ENCODE data around the gene ADPRHL1. TPM values are rescaled to one million over a fixed set of nuclear protein-coding genes. Genes with fewer than 3 reads are reported as not detected.
A peak's percentile ranks its signal among the peaks of the same experiment; 100 is the strongest.

ADPRHL1 gene
- total RNA-seq, 1 experiment from 2014 or later, result 2.7 TPM

DNA sequence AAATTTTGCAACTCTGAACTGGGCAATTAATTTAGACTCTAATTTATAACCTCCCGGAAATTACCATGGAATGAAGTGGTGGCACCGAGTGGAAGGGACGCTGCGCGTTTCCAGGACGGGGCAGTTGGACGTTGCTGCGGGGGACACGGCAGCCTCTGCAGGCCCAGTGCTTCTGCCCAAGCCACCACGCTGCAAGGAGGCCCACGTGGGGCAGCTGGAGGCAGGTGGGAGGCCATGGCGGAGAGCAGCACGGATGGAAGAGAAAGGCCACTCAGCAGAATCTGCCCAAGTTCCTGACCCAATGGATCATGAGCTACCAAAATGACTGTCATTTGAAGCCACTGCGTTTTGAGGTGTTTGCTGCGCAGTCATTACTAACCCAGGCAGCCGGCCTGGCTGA lies 11.2 kb upstream of the ADPRHL1 start:
- no CpG with 5 or more reads among the region's 16 CpGs for WGBS (ENCODE audit: extremely low coverage, insufficient read length, low lambda C conversion rate)
- H3K14ac ChIP-seq (ENCODE audit: insufficient read depth, low read length), result no peak overlapping the region

More for the DNA sequence above, 11.2 kb upstream of the ADPRHL1 start:
- Histone ChIP-seq H2BK20ac (ENCODE audit: low read depth, low read length, poor library complexity, severe bottlenecking) (no peak overlapping the region), H2BK120ac (ENCODE audit: low read depth, low read length, poor library complexity, severe bottlenecking) (no peak overlapping the region), H3T11ph (ENCODE audit: low read length) (no peak overlapping the region), H4K91ac (ENCODE audit: insufficient read length, low read depth, low read length) (no peak overlapping the region), H2AFZ (ENCODE audit: low read length) (no peak overlapping the region), H2BK5ac (ENCODE audit: insufficient read length, low read length) (no peak overlapping the region), H3K9ac (ENCODE audit: extremely low read depth, insufficient read length, low read length) (no peak overlapping the region), H3K56ac (ENCODE audit: insufficient read length, low read depth, low read length) (no peak overlapping the region), H4K5ac (ENCODE audit: insufficient read length, low read depth, low read length) (no peak overlapping the region), H2BK12ac (ENCODE audit: insufficient read length, low read depth, low read length) (no peak overlapping the region), H3K79me2 (ENCODE audit: insufficient read depth, low read length) (no peaks in the 10 kb centered on the region), H3K4ac (ENCODE audit: low read depth, low read length) (no peak overlapping the region), H4K20me1 (ENCODE audit: control insufficient read depth, insufficient read depth, insufficient read length) (no peaks in the 10 kb centered on the region), H2AK5ac (ENCODE audit: insufficient read length, low read length) (no peak overlapping the region), H3K4me1 (ENCODE audit: insufficient read depth, low read length) (no peaks in the 10 kb centered on the region), H3K79me1 (ENCODE audit: insufficient read depth, low read depth, low read length, poor library complexity, severe bottlenecking) (no peaks in the 10 kb centered on the region), H3K9me3 (ENCODE audit: control insufficient read depth, low read depth, low read length) (no peaks in the 10 kb centered on the region), H4K8ac (replicated peaks; ENCODE audit: insufficient read length, low read depth, low read length) (no peak overlapping the region), H3K27ac (ENCODE audit: insufficient read length, low read depth, low read length) (no peak overlapping the region), H3K27me3 (ENCODE audit: insufficient read depth, low read length) (no peaks in the 10 kb centered on the region), H3K4me2 (ENCODE audit: insufficient read depth, insufficient read length, low read length) (no peak overlapping the region), H3K23ac (ENCODE audit: insufficient read length, low read depth, low read length) (no peak overlapping the region), H3K18ac (ENCODE audit: insufficient read length, low read depth, low read length) (no peak overlapping the region), H3K23me2 (ENCODE audit: insufficient read length, low read depth, low read length, poor library complexity, severe bottlenecking) (no peaks in the 10 kb centered on the region), H2BK15ac (ENCODE audit: low read depth, low read length) (no peak overlapping the region)
- H3K36me3 Mint-ChIP-seq (ENCODE audit: insufficient read depth in 1 of 3, low read depth in 3 of 3), result peaks cover 19 to 69% (median 52%) of the 10 kb centered on the region in 3 experiments; a peak in 6 of 7 replicates
- H3K4me3 Mint-ChIP-seq, result no peak overlapping the region
- TF ChIP-seq CTCF (conservative IDR thresholded peaks at IDR 0.05), result no peak
- DNase-seq, result no peak
- H3K27me3 Mint-ChIP-seq (ENCODE audit: low read depth), result no peaks in the 10 kb centered on the region
- H3K27ac Mint-ChIP-seq, result peak overlapping the region in 1 of 3 experiments; percentile 53; a peak in 1 of 7 replicates
- H3K4me1 Mint-ChIP-seq, result peaks cover 14 to 15% of the 10 kb centered on the region in 2 experiments
- H3K9me3 Mint-ChIP-seq, result no peaks in the 10 kb centered on the region
